ENCODE data around the gene ITPR1. TPM values are rescaled to one million over a fixed set of nuclear protein-coding genes. Genes with fewer than 3 reads are reported as not detected.

The ITPR1 gene
- total and polyA plus RNA-seq, 10 of the 15 experiments (the other 5 are each of a cell fraction or from before 2014, with no cell fraction given) = 12.2 to 239 (median 28.4) TPM

DNA sequence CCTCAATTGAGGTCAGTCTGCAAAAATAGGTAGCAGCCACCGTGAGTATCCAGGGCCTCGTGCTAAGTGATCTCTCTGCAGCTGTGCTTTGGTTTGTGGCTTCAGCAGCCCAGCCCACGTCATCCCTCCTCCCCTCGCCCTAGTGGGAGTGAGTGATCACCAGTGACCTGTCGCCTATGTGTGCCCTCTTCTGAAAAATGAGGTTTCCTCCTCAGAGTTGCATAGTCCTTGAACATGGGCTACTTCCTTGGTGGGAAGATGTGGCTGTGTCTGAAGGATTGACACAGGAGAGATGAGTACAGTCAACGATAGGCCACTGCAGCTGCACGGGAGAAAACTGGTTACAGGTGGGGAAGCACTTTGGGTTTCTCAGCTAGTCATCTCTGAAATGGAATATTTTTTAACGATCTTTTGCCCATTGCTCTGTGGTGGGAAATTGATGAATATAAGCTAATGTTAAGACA, 341.3 kb downstream of the ITPR1 start (continued):
- TF ChIP-seq ZBED1 (IDR thresholded peaks at IDR 0.05; ENCODE audit: borderline replicate concordance) (peak; percentile 91), NBN (IDR thresholded peaks at IDR 0.05) (peak; percentile 88), TCF3 (IDR thresholded peaks at IDR 0.05; ENCODE audit: borderline replicate concordance, insufficient read depth, low read depth, low read length) (peak; percentile 95), BCL11A (IDR thresholded peaks at IDR 0.05; ENCODE audit: low read depth, low read length) (peak; percentile 96), POLR2AphosphoS2 (IDR thresholded peaks at IDR 0.05; ENCODE audit: low read depth, low read length) (no peak), CBFB (IDR thresholded peaks at IDR 0.05; ENCODE audit: low read depth) (peak; percentile 98), CHD2 (IDR thresholded peaks at IDR 0.05; ENCODE audit: borderline replicate concordance, low read depth, low read length) (peak; percentile 83; the same call in 1 of the 2 replicates), EP300 (IDR thresholded peaks at IDR 0.05; ENCODE audit: borderline replicate concordance in 1 of 2, control insufficient read depth in 1 of 2, low read depth in 2 of 2, low read length in 2 of 2) (peak; percentile 89 to 95; a peak in 3 of 4 replicates), LARP7 (IDR thresholded peaks at IDR 0.05) (0 out of 2 replicates have a peak, but pooled peaks have one; percentile 26), CREB1 (IDR thresholded peaks at IDR 0.05; ENCODE audit: low read depth) (peak; percentile 90), SPI1 (IDR thresholded peaks at IDR 0.05; ENCODE audit: borderline replicate concordance, insufficient read depth, low read depth, low read length) (peak; percentile 34; the same call in 1 of the 2 replicates), TBL1XR1 (IDR thresholded peaks at IDR 0.05; ENCODE audit: low read depth, low read length) (peak; percentile 74), BHLHE40 (IDR thresholded peaks at IDR 0.05; ENCODE audit: borderline replicate concordance in 1 of 2, low read depth in 2 of 2, low read length in 1 of 2) (peak; percentile 83 to 88), NFYB (IDR thresholded peaks at IDR 0.05; ENCODE audit: insufficient read depth, low read depth, low read length) (no peak), EGR1 (IDR thresholded peaks at IDR 0.05; ENCODE audit: borderline replicate concordance in 1 of 2, low read depth in 2 of 2, low read length in 2 of 2) (peak in 1 of 2 experiments; percentile 34; a peak in 1 of 3 replicates), MEF2B (IDR thresholded peaks at IDR 0.05; ENCODE audit: partially characterized antibody, poor library complexity, severe bottlenecking) (peak; percentile 76), KLF5 (IDR thresholded peaks at IDR 0.05; ENCODE audit: partially characterized antibody) (peak; percentile 71), NFIC (IDR thresholded peaks at IDR 0.05; ENCODE audit: low read depth, low read length) (peak; percentile 94), IKZF1 (conservative IDR thresholded peaks at IDR 0.05) (peak; percentile 94), RBBP5 (conservative IDR thresholded peaks at IDR 0.05) (no peak), NFXL1 (IDR thresholded peaks at IDR 0.05; ENCODE audit: borderline replicate concordance) (no peak)
- TF ChIP-seq, protein P1, sequence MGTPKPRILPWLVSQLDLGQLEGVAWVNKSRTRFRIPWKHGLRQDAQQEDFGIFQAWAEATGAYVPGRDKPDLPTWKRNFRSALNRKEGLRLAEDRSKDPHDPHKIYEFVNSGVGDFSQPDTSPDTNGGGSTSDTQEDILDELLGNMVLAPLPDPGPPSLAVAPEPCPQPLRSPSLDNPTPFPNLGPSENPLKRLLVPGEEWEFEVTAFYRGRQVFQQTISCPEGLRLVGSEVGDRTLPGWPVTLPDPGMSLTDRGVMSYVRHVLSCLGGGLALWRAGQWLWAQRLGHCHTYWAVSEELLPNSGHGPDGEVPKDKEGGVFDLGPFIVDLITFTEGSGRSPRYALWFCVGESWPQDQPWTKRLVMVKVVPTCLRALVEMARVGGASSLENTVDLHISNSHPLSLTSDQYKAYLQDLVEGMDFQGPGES (IDR thresholded peaks at IDR 0.05) = no peak
- TF ChIP-seq, protein P2, sequence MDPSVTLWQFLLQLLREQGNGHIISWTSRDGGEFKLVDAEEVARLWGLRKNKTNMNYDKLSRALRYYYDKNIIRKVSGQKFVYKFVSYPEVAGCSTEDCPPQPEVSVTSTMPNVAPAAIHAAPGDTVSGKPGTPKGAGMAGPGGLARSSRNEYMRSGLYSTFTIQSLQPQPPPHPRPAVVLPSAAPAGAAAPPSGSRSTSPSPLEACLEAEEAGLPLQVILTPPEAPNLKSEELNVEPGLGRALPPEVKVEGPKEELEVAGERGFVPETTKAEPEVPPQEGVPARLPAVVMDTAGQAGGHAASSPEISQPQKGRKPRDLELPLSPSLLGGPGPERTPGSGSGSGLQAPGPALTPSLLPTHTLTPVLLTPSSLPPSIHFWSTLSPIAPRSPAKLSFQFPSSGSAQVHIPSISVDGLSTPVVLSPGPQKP (IDR thresholded peaks at IDR 0.05; ENCODE audit: low read depth, low read length) = no peak
- TF ChIP-seq, protein P3, sequence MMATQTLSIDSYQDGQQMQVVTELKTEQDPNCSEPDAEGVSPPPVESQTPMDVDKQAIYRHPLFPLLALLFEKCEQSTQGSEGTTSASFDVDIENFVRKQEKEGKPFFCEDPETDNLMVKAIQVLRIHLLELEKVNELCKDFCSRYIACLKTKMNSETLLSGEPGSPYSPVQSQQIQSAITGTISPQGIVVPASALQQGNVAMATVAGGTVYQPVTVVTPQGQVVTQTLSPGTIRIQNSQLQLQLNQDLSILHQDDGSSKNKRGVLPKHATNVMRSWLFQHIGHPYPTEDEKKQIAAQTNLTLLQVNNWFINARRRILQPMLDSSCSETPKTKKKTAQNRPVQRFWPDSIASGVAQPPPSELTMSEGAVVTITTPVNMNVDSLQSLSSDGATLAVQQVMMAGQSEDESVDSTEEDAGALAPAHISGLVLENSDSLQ (IDR thresholded peaks at IDR 0.05) = peak; percentile 89
- TF ChIP-seq, protein P4, sequence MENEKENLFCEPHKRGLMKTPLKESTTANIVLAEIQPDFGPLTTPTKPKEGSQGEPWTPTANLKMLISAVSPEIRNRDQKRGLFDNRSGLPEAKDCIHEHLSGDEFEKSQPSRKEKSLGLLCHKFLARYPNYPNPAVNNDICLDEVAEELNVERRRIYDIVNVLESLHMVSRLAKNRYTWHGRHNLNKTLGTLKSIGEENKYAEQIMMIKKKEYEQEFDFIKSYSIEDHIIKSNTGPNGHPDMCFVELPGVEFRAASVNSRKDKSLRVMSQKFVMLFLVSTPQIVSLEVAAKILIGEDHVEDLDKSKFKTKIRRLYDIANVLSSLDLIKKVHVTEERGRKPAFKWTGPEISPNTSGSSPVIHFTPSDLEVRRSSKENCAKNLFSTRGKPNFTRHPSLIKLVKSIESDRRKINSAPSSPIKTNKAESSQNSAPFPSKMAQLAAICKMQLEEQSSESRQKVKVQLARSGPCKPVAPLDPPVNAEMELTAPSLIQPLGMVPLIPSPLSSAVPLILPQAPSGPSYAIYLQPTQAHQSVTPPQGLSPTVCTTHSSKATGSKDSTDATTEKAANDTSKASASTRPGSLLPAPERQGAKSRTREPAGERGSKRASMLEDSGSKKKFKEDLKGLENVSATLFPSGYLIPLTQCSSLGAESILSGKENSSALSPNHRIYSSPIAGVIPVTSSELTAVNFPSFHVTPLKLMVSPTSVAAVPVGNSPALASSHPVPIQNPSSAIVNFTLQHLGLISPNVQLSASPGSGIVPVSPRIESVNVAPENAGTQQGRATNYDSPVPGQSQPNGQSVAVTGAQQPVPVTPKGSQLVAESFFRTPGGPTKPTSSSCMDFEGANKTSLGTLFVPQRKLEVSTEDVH (IDR thresholded peaks at IDR 0.05; ENCODE audit: low read depth, partially characterized antibody) = no peak

Data from GM12878 (cell line).